Measurements from ENCODE around the gene C22orf23.

The C22orf23 gene

DNA sequence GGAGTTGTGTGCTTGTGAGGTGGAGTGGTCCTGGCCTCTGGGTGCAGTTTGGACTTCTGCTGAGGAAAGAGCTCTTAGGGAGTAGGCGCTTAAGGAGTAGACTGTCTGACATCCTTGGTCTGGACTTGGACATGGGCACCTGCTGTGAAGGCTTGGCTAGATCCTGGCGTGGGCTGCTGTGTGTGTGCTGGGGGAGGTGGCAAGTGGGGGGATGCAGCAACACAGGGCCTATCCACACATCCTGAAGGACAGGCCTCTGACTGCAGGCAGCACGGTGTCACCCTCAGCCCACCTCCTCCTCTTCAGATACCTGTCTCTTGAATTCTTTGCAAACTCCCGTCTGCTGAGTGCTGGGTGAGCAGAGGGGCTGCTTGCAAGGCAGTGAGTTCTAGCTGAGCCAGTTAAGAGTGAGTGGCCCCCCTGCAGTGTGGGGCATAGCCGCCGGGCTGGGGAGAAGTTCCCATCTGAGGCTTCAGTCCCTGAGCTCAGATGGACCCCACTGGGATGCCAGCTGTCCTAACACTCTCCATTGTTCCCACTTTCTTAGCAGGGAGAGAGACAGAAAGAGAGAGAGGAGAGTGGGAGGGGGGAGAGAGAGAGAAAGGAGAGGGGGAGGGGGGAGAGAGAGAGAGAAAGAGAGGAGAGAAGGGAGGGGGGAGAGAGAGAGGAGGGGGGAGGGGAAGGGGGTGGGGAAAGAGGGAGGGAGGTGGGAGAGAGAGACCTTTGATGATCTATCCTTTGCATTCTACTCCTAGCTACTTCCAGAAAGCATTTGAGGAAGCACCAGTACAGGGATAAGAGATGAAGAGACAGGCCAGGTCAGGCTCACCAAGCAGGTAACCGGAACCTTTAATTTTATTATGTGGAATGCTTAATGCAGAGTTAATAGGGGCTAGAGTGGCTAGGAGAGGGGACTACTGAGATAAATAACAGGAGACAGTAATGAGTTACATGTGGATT is 18.4 kb upstream of the C22orf23 start:
- no peak overlapping the region for H3K4me3 ChIP-seq (ENCODE audit: low read depth, low read length)
- TF ChIP-seq, protein P1, sequence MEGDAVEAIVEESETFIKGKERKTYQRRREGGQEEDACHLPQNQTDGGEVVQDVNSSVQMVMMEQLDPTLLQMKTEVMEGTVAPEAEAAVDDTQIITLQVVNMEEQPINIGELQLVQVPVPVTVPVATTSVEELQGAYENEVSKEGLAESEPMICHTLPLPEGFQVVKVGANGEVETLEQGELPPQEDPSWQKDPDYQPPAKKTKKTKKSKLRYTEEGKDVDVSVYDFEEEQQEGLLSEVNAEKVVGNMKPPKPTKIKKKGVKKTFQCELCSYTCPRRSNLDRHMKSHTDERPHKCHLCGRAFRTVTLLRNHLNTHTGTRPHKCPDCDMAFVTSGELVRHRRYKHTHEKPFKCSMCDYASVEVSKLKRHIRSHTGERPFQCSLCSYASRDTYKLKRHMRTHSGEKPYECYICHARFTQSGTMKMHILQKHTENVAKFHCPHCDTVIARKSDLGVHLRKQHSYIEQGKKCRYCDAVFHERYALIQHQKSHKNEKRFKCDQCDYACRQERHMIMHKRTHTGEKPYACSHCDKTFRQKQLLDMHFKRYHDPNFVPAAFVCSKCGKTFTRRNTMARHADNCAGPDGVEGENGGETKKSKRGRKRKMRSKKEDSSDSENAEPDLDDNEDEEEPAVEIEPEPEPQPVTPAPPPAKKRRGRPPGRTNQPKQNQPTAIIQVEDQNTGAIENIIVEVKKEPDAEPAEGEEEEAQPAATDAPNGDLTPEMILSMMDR (IDR thresholded peaks at IDR 0.05; ENCODE audit: low read depth, low read length): no peak

DNA sequence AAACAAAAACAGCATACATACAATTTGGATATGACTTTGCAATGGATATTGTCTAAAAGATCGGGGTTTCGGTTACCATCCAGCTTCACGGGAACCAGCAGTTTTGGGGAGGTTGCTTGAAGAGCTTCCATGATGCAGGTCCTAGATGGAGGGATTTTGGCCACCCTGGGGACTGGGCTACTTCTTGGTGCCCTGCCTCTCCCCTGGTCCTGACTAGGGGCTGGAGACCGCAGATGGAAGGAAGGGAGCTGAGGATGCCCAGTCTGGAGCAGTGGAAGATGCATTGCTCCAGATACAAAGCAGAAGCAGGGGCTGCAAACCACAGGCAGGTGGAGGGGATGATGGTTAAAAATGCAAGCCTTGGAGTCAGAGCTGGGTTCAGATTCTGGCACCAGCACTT is 17.5 kb upstream of the C22orf23 start:
- TF ChIP-seq, protein P1 (IDR thresholded peaks at IDR 0.05; ENCODE audit: low read depth, low read length): no peak
- no peak overlapping the region for H3K4me3 ChIP-seq (ENCODE audit: low read depth, low read length)

DNA sequence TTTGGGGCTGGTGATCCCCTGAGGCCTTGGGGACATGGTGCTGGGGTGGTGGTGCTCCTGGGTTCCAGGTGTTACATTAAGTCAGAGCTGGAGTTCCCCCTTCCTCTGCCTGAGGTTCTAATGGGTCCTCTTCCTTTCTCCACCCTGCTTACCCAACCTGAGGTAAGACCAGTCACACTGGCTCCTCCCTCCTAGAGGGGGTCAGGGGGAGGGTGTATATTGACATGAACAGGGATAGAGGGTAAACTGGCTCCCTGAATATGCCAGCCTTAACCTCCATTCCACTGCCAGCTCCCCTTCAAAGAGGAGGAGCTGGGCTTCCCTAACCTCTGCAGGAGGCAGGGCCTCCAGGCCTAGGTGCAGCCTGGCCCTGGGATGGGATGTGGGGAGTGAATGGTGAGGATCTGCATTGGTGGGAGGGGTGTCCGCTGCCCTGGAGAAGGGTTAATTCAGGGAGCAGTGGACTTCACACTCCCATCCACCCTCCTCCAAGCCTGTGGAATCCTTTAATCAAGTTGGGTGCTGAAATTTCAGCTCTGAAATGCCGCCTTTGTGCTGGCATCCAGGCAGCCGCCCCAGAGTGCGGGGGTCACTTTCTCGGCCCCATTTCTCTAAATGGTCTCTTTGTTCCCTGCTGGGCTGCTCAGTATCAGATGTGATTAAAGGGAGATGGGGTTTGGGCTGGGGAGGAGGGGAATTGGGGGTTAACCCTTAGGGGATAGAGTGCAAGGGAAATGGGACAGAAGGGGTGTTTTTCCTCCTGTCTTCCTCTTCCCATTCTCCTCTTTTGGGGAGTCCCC is 15.3 kb upstream of the C22orf23 start:
- H3K4me3 ChIP-seq (ENCODE audit: low read depth, low read length): no peak overlapping the region
- TF ChIP-seq, protein P1 (IDR thresholded peaks at IDR 0.05; ENCODE audit: low read depth, low read length): no peak

DNA sequence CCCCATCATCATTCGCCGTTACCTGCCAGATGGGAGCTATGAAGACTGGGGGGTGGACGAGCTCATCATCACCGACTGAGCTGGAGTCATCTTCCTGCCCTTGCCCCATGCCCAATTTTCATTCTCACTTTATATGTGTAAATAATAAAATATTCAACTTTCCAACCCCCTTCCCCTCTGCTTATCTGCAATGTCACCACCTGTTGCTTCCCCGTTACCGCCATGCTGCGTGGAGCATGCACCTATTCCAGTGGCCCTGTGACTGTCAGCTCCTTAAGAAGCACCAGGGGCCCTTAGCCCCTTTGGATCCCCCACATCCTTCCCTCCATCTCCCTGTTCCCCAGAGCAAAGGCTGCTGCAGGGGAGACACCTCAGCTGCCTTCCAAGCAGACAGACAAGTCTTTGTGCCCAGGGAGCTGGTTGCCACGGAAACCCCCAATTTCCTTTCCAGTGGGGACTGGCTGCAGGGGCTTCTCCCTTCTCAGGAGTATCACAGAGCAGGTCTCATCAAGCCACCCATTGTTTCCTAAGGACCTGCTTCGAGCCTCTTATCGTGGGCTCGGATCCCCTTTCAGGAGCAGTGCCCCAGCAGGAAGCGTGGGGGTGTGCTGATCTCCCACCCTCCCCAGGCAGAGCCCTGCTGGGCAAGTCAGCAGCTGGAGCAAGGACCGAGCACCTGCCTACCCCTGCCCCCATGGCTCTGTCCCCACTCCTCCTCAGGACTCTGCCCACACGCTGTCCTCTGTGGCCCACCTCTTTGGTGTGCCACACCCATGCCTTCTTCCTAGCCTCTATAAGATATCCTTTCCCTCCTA is 14.4 kb upstream of the C22orf23 start:
- H3K4me3 ChIP-seq (ENCODE audit: low read depth, low read length): no peak overlapping the region
- TF ChIP-seq, protein P1 (IDR thresholded peaks at IDR 0.05; ENCODE audit: low read depth, low read length): no peak

DNA sequence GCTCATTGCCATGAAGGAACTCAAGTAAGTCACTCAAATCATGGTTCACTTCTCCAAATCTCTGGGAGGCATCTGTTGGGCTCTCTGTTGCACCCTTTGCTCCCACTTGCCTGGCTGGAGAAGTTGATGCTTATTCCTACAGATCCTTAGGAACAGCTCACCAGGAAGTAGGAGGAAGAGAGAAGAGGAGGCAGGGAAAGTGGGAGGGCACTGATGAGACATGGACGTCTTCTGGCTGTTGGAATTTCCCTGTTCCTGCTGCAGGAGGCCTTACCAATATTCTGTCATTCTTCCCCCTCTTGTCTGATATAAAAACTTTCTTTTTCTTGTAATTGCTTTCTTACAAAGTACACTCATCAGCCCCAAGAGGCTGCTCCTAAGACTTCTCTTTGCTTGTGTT is 13.7 kb upstream of the C22orf23 start:
- TF ChIP-seq, protein P1 (IDR thresholded peaks at IDR 0.05; ENCODE audit: low read depth, low read length): no peak
- no peak overlapping the region for H3K4me3 ChIP-seq (ENCODE audit: low read depth, low read length)

DNA sequence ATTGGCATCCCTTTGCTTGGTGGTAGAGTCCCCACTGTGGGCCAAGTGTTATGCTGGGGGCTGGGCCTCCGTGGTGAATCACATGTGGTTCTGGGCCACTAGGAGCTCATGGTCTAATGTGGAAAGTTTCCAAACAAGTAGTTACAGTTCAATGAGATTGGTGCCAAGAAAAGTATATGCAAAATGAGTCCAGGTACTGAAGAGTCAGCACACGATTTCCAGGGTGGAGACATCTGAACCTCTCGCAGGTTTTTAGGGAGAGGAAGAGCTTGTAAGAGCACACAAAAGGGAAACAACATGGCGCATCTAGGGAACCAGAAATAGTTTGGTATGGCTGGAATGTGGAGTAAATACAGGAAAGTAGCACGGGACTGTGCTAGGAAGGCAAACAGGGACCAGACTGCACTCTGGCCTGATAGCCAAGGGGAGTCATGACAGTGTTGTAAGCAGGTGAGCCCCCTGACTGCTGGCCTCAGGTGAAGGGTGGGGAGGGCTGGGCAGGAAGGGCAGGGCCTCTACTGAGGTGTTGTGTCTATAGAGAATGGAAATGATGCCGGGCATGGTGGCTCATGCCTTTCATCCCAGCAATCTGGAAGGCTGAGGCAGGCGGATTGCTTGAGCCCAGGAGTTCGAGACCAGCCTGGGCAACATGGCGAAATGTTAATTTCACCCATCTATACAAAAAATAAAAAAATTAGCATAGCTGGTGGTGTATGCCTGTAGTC is 12.7 kb upstream of the C22orf23 start:
- TF ChIP-seq, protein P1 (IDR thresholded peaks at IDR 0.05; ENCODE audit: low read depth, low read length): no peak

More for the DNA sequence above, 12.7 kb upstream of the C22orf23 start:
- H3K4me3 ChIP-seq (ENCODE audit: low read depth, low read length): no peak overlapping the region
